ENCODE measurements around the gene IRF7. TPM values are rescaled to one million over a fixed set of nuclear protein-coding genes. Genes with fewer than 3 reads are reported as not detected.

The IRF7 gene
- total RNA-seq, 1 donor from 2014 or later, result 75.4 TPM

- Histone ChIP-seq H3K36me3 (ENCODE audit: insufficient read depth, low read length) (peaks cover 19% of the 10 kb centered on the region), H3K4me3 (ENCODE audit: insufficient read depth, low read depth, low read length) (no peak overlapping the region), H3K27ac (ENCODE audit: low read depth, low read length) (no peak overlapping the region), H3K27me3 (ENCODE audit: insufficient read depth, low read length) (no peaks in the 10 kb centered on the region), H3K9me3 (ENCODE audit: insufficient read depth, low read depth, low read length) (no peaks in the 10 kb centered on the region), H3K4me1 (ENCODE audit: insufficient read depth, low read length) (peaks cover 13% of the 10 kb centered on the region), H3K79me2 (ENCODE audit: insufficient read depth, low read length) (peaks cover 13% of the 10 kb centered on the region), H3K9ac (ENCODE audit: low read length) (no peak overlapping the region), H2AFZ (ENCODE audit: low read depth, low read length) (no peak overlapping the region), H3K4me2 (ENCODE audit: low read length) (no peak overlapping the region), H4K20me1 (ENCODE audit: insufficient read depth, low read length) (peaks cover 74% of the 10 kb centered on the region)
- Mint-ChIP-seq H3K4me1 (ENCODE audit: low read depth, unreplicated experiment) (peaks cover 5% of the 10 kb centered on the region), H3K27ac (ENCODE audit: unreplicated experiment) (no peak overlapping the region), H3K4me3 (ENCODE audit: unreplicated experiment) (no peak overlapping the region), H3K36me3 (ENCODE audit: low read depth, unreplicated experiment) (peaks cover 19% of the 10 kb centered on the region), H3K27me3 (ENCODE audit: low read depth, unreplicated experiment) (no peaks in the 10 kb centered on the region), H3K9me3 (ENCODE audit: unreplicated experiment) (no peaks in the 10 kb centered on the region)
- TF ChIP-seq EZH2 (IDR thresholded peaks at IDR 0.05; ENCODE audit: insufficient read depth, low read length), result no peak
- no peak for TF ChIP-seq CTCF (IDR thresholded peaks at IDR 0.05; ENCODE audit: insufficient read depth, low read depth, low read length)
- DNase-seq (ENCODE audit: low read depth), result no peak
- FAIRE-seq, result no peak
Measured at GRCh38 chr11:610146-610801, 5.5 kb downstream of the IRF7 start.

GRCh38 chr11:609341-609811 lies 6.4 kb downstream of the IRF7 start:
- Histone ChIP-seq H3K9ac (ENCODE audit: low read length) (no peak overlapping the region), H3K4me1 (ENCODE audit: insufficient read depth, low read length) (peaks cover 4% of the 10 kb centered on the region), H3K9me3 (ENCODE audit: insufficient read depth, low read depth, low read length) (no peaks in the 10 kb centered on the region), H3K36me3 (ENCODE audit: insufficient read depth, low read length) (peaks cover 27% of the 10 kb centered on the region), H4K20me1 (ENCODE audit: insufficient read depth, low read length) (peaks cover 72% of the 10 kb centered on the region), H3K27me3 (ENCODE audit: insufficient read depth, low read length) (no peaks in the 10 kb centered on the region), H3K4me2 (ENCODE audit: low read length) (no peak overlapping the region), H3K79me2 (ENCODE audit: insufficient read depth, low read length) (peaks cover 14% of the 10 kb centered on the region), H3K4me3 (ENCODE audit: insufficient read depth, low read depth, low read length) (no peak overlapping the region), H3K27ac (ENCODE audit: low read depth, low read length) (no peak overlapping the region), H2AFZ (ENCODE audit: low read depth, low read length) (no peak overlapping the region)
- no peak overlapping the region for H3K4me3 Mint-ChIP-seq (ENCODE audit: unreplicated experiment)
- TF ChIP-seq CTCF (IDR thresholded peaks at IDR 0.05; ENCODE audit: insufficient read depth, low read depth, low read length) (no peak), EZH2 (IDR thresholded peaks at IDR 0.05; ENCODE audit: insufficient read depth, low read length) (no peak)
- H3K27ac Mint-ChIP-seq (ENCODE audit: unreplicated experiment), result peak overlapping the region; percentile 41
- H3K27me3 Mint-ChIP-seq (ENCODE audit: low read depth, unreplicated experiment), result no peaks in the 10 kb centered on the region
- FAIRE-seq, result no peak
- peaks cover 17% of the 10 kb centered on the region for H3K36me3 Mint-ChIP-seq (ENCODE audit: low read depth, unreplicated experiment)
- no peak for DNase-seq (ENCODE audit: low read depth)
- no peaks in the 10 kb centered on the region for H3K9me3 Mint-ChIP-seq (ENCODE audit: unreplicated experiment)
- H3K4me1 Mint-ChIP-seq (ENCODE audit: low read depth, unreplicated experiment), result peaks cover 5% of the 10 kb centered on the region

GRCh38 chr11:608791-609251 lies 6.9 kb downstream of the IRF7 start:
- Mint-ChIP-seq H3K4me3 (ENCODE audit: unreplicated experiment) (no peak overlapping the region), H3K27me3 (ENCODE audit: low read depth, unreplicated experiment) (no peaks in the 10 kb centered on the region), H3K36me3 (ENCODE audit: low read depth, unreplicated experiment) (peaks cover 16% of the 10 kb centered on the region), H3K4me1 (ENCODE audit: low read depth, unreplicated experiment) (peaks cover 5% of the 10 kb centered on the region), H3K27ac (ENCODE audit: unreplicated experiment) (peak overlapping the region; percentile 41), H3K9me3 (ENCODE audit: unreplicated experiment) (no peaks in the 10 kb centered on the region)
- Histone ChIP-seq H3K4me2 (ENCODE audit: low read length) (no peak overlapping the region), H4K20me1 (ENCODE audit: insufficient read depth, low read length) (peaks cover 72% of the 10 kb centered on the region), H2AFZ (ENCODE audit: low read depth, low read length) (no peak overlapping the region), H3K4me1 (ENCODE audit: insufficient read depth, low read length) (peaks cover 4% of the 10 kb centered on the region), H3K4me3 (ENCODE audit: insufficient read depth, low read depth, low read length) (no peak overlapping the region), H3K9me3 (ENCODE audit: insufficient read depth, low read depth, low read length) (no peaks in the 10 kb centered on the region), H3K27ac (ENCODE audit: low read depth, low read length) (no peak overlapping the region), H3K36me3 (ENCODE audit: insufficient read depth, low read length) (peaks cover 31% of the 10 kb centered on the region), H3K79me2 (ENCODE audit: insufficient read depth, low read length) (peaks cover 14% of the 10 kb centered on the region), H3K27me3 (ENCODE audit: insufficient read depth, low read length) (no peaks in the 10 kb centered on the region), H3K9ac (ENCODE audit: low read length) (no peak overlapping the region)
- DNase-seq (ENCODE audit: low read depth) (no peak), FAIRE-seq (no peak)
- TF ChIP-seq CTCF (IDR thresholded peaks at IDR 0.05; ENCODE audit: insufficient read depth, low read depth, low read length), result no peak

Data from astrocyte (in vitro differentiated cells and primary cell).